Sigmoid colon (tissue), 7 donors: Measurements from ENCODE around the gene GCLC. TPM values are rescaled to one million over a fixed set of nuclear protein-coding genes. Genes with fewer than 3 reads are reported as not detected.

Experiments
- DNase-seq: peaks from one replicate; pipeline ENCODE4 v3.0.0-alpha.2; 2019
- H3K27ac ChIP-seq, 4 donors: fragments of 200-600 bp; sonication (generic); one replicate each; pipeline ENCODE4 v1.5.1; 2016 to 2019; ENCODE audit warnings: mild to moderate bottlenecking in 1 of 4
- H3K27me3 ChIP-seq, 3 donors: fragments of 200-600 bp; sonication (generic); one replicate each; pipeline ENCODE4 v1.5.1; 2019; ENCODE audit warnings: mild to moderate bottlenecking in 1 of 3
- H3K36me3 ChIP-seq, 4 donors: fragments of 200-600 bp; sonication (generic); one replicate each; pipeline ENCODE4 v1.5.1; 2016 to 2019
- H3K4me1 ChIP-seq, 4 donors: fragments of 200-600 bp; sonication (generic); one replicate each; pipeline ENCODE4 v1.5.1; 2017 to 2019
- H3K4me3 ChIP-seq, 4 donors: fragments of 200-600 bp; sonication (generic); one replicate each; pipeline ENCODE4 v1.5.1; 2017 to 2019; ENCODE audit warnings: mild to moderate bottlenecking in 2 of 4, moderate library complexity in 1 of 4
- H3K9me3 ChIP-seq, 4 donors: fragments of 200-600 bp in 3 of 4; sonication (generic) in 3 of 4; one replicate each; pipeline versions ENCODE4 v1.5.1 to v1.6.1; 2013 to 2019
- CTCF ChIP-seq, 4 experiments: fragments of 450-650 bp in 3 of 4; fragments of 200-600 bp in 1 of 4; IDR thresholded peaks; one replicate each; pipeline ENCODE4 v1.5.1; 2016 to 2019; ENCODE audit warnings: antibody characterized with exemption in 4 of 4, mild to moderate bottlenecking in 3 of 4, moderate library complexity in 2 of 4
- EP300 ChIP-seq, 4 donors: sonication (generic); formaldehyde crosslinking; IDR thresholded peaks; one replicate each; pipeline ENCODE4 v1.6.1; 2017; ENCODE audit warnings: antibody characterized with exemption in 4 of 4
- POLR2A ChIP-seq, 2 donors: fragments of 450-650 bp; IDR thresholded peaks; one replicate each; pipeline ENCODE4 v1.6.1; 2016; ENCODE audit warnings: antibody characterized with exemption in 2 of 2, mild to moderate bottlenecking in 2 of 2, moderate library complexity in 2 of 2
- POLR2AphosphoS5 ChIP-seq, 4 donors: sonication (generic); formaldehyde crosslinking; IDR thresholded peaks; one replicate each; pipeline ENCODE4 v1.6.1; 2017; ENCODE audit warnings: antibody characterized with exemption in 4 of 4
- WGBS, 2 donors: extraction: QIAGEN DNeasy Blood & Tissue Kit; methylation state at CpG; one replicate each; pipeline ENCODE4 v1.1.7; 2013; 5-methylcytosine and 5-hydroxymethylcytosine counted together
- intact Hi-C: fragments of 100-400 bp; cut with DNase I; formaldehyde crosslinking; loops from one replicate; pipeline ENCODE4 v1.15.1; 2023
- polyA plus RNA-seq, 3 donors: library from polyadenylated mRNA; stranded (reverse); fragments of 200-250 nt; gene quantifications; one replicate each; pipeline ENCODE4 v1.2.3, GENCODE V29; 2013
- total RNA-seq, 4 donors: library from RNA; depleted of rRNA; stranded (reverse); fragments of >200 nt; gene quantifications; one replicate each; pipeline ENCODE4 v1.1.0, GENCODE V29; 2016
- donor health status: healthy with polysubstance abuse.
- donor health status: Bipolar disorder and iron deficiency.
- donor health status: healthy.

GCLC gene
- total and polyA plus RNA-seq, 7 donors = 16.2 to 60.3 (median 53.7) TPM

- Histone ChIP-seq H3K4me3 (no peak overlapping the region), H3K27me3 (no peaks in the 10 kb centered on the region), H3K9me3 (no peaks in the 10 kb centered on the region), H3K27ac (no peak overlapping the region), H3K4me1 (no peaks in the 10 kb centered on the region), H3K36me3 (no peaks in the 10 kb centered on the region)
- TF ChIP-seq POLR2AphosphoS5 (IDR thresholded peaks at IDR 0.05) = no peak
- TF ChIP-seq CTCF (IDR thresholded peaks at IDR 0.05) = no peak
- TF ChIP-seq EP300 (IDR thresholded peaks at IDR 0.05) = no peak
- no peak for TF ChIP-seq POLR2A (IDR thresholded peaks at IDR 0.05)
- DNase-seq = no peak
- 98% methylated on average over 1 of the region's 1 CpG for WGBS, 2 donors
- intact Hi-C loops = no loop called here
These were observed 67.9 kb downstream of the GCLC start for GRCh38 chr6:53476964-53477363.

GRCh38 chr6:53474010-53474409, 70.9 kb downstream of the GCLC start:
- Histone ChIP-seq H3K9me3 (no peaks in the 10 kb centered on the region), H3K27me3 (no peaks in the 10 kb centered on the region), H3K36me3 (no peaks in the 10 kb centered on the region), H3K4me3 (no peak overlapping the region), H3K27ac (no peak overlapping the region), H3K4me1 (no peaks in the 10 kb centered on the region)
- no peak for DNase-seq
- no peak for TF ChIP-seq POLR2A (IDR thresholded peaks at IDR 0.05)
- no peak for TF ChIP-seq EP300 (IDR thresholded peaks at IDR 0.05)
- TF ChIP-seq CTCF (IDR thresholded peaks at IDR 0.05) = no peak
- 96 to 99% methylated on average over 2 of the region's 2 CpGs for WGBS, 2 donors
- intact Hi-C loops = no loop called here

- H3K27me3 ChIP-seq = no peaks in the 10 kb centered on the region
- no peaks in the 10 kb centered on the region for H3K36me3 ChIP-seq
- DNase-seq = no peak
- 83 to 87% methylated on average over 1 of the region's 1 CpG for WGBS, 2 donors
- TF ChIP-seq EP300 (IDR thresholded peaks at IDR 0.05) = no peak
- no peak for TF ChIP-seq POLR2A (IDR thresholded peaks at IDR 0.05)
- TF ChIP-seq POLR2AphosphoS5 (IDR thresholded peaks at IDR 0.05) = no peak
- TF ChIP-seq CTCF (IDR thresholded peaks at IDR 0.05) = no peak
- H3K4me3 ChIP-seq = no peak overlapping the region
- intact Hi-C loops = no loop called here
- H3K4me1 ChIP-seq = peaks cover 0 to 9% (median 4%) of the 10 kb centered on the region in 4 donors
- H3K27ac ChIP-seq = no peak overlapping the region
- H3K9me3 ChIP-seq = no peaks in the 10 kb centered on the region
These were observed 75.7 kb downstream of the GCLC start for GRCh38 chr6:53469163-53469562.

DNA sequence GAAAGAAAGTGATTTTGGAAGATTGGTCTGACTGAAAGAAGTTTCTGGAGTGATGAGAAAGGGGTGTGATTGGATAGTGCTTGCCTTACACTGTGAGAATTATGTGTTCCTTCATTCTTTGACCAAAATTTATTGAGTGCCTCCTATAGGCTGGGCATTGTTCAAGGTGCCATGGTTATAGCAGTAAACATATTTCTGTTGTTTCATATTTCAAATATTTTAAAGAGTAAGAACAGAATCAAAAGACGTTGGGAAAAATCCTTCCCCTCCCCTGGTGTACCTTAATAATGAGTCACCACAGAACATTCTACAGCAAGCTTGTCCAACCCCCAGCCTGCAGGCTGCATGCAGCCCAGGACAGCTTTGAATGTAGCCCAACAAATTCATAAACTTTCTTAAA, 78.6 kb downstream of the GCLC start:
- 56 to 64% methylated on average over 1 of the region's 1 CpG for WGBS, 2 donors
- H3K27ac ChIP-seq = peak overlapping the region in 1 of 4 donors; percentile 17
- no peaks in the 10 kb centered on the region for H3K9me3 ChIP-seq
- H3K36me3 ChIP-seq = no peaks in the 10 kb centered on the region
- TF ChIP-seq CTCF (IDR thresholded peaks at IDR 0.05) (no peak), EP300 (IDR thresholded peaks at IDR 0.05) (no peak), POLR2A (IDR thresholded peaks at IDR 0.05) (no peak)
- intact Hi-C loops = no loop called here
- H3K4me3 ChIP-seq = no peak overlapping the region
- no peaks in the 10 kb centered on the region for H3K27me3 ChIP-seq
- DNase-seq = no peak
- peaks cover 0 to 9% (median 4%) of the 10 kb centered on the region in 4 donors for H3K4me1 ChIP-seq

GRCh38 chr6:53465732-53466131, 79.2 kb downstream of the GCLC start:
- Histone ChIP-seq H3K4me3 (no peak overlapping the region), H3K27me3 (no peaks in the 10 kb centered on the region), H3K9me3 (no peaks in the 10 kb centered on the region), H3K36me3 (no peaks in the 10 kb centered on the region), H3K27ac (peak overlapping the region in 1 of 4 donors; percentile 17), H3K4me1 (peaks cover 0 to 9% (median 4%) of the 10 kb centered on the region in 4 donors)
- intact Hi-C loops = no loop called here
- DNase-seq = no peak
- no peak for TF ChIP-seq POLR2AphosphoS5 (IDR thresholded peaks at IDR 0.05)
- 86 to 91% methylated on average over 5 of the region's 5 CpGs for WGBS, 2 donors
